Medulla oblongata (tissue), 1 donor: Measurements from ENCODE around the gene CCNYL1.
A peak's percentile ranks its signal among the peaks of the same experiment; 100 is the strongest.

Source experiments
- DNase-seq: peaks from one replicate; pipeline ENCODE4 v3.0.0-alpha.2; 2015; ENCODE audit errors: extremely low spot score

Gene CCNYL1

DNA sequence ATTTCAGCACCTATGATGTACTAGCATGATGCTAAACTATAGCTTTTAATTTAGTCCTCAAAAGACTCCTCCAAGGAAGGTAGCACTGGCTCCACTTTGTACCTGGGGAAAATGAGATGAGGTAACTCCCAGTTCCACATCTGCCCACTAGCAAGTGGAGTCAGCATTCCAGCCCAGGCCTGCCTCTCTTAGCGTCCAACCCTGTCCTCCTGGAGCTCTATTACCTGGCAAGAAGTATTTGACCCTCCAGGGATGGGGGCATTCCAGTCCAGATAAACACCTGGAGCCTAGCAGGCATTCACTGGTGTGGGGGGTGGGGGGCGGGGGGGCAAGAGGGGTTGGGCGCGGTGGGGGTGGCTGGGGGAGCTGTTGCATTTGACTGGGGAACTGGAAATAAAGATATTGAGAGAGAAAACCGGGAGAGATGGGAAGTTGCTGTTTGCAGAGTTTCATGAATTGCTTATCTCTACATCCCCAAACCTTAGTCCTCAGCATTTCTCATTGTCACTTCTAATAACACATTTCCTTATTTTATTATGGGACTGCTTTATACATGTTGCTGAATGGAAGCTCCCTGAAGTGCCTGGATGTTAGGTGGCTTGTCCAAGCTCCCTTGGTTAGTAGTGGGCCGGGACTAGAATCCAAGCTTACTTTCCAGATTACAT is 80.3 kb downstream of the CCNYL1 start:
- DNase-seq: no peak

DNA sequence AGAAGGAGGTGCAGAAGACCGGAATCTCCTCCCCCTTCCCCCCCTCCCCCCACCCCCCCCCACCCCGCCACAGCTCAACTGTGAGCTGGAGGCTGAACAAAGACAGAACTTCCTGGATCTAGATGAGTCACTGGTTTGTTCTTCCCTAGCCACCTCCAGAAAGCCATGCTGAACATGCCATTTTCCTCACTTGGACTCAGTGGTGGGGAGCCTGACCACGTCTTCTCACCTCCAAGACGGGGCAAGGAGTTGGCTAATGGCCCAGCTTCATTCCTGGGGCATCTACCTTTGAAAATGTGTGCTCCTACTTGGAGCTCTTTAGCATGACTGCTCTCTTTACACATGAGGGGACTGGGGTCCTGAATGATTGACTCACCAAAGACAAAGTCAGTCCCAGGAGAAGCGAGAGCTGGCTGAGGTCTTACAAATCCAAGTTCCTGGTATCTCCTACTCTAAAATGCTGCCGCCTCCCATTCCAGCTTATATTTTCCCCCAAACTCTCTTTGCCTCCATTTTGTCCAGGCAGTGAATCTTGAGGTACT is 80.9 kb downstream of the CCNYL1 start:
- DNase-seq: peak; percentile 19

DNA sequence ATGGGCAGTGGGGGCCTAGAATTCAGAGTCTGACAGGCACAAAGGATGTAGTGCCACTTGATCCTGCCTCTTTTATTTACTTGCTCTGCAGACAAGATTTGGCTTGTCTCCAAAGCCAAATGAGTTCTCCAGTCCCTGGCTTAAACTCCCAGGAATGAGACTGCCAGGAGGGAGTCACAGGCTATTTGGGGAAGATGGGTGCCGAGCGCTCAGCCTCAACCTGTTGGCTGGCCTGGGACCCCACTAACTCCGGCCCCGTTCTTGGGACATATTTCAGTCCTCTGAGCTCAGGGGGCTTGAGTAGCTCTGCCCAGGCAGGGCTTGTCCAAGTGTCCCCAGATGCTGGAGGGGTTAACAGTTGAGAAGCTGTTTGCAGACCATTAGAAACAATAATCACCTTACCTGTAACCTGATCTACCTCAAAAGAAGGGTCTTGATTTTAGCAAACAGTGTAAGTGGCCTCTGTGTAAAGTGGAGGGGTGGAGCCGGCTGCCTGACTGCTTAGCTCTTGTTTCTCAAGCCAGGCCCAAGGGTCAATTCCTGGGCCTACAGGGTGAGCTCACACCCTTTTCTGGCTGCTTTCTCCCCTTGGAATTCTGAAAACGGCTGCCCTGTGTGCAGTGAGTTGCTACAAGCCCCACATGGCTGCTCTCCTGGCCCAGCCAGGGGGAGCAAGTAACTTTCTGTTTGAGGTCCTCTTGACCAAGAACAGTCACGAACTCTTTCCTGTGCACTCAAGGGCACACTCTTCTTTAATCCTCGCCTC is 85.3 kb downstream of the CCNYL1 start:
- DNase-seq: no peak

DNA sequence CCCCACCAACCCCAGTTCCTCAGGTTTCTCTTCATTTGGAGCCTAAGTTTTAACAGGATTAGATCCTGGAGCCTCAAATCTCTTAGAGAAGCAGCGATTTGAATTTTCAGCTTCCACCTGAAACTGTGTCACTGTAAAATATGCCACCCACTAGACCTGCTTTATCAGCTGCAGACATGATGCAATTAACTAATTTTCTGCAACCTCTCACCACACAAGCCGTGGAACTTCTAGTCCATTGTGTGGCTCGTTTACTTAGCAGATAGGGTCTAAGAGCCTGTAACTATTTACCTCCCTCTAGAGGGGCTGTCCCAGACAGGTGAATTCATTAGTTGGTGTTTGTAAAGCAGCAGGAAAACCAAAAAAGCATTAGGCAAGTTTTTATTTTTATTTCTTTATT is 89.8 kb downstream of the CCNYL1 start:
- DNase-seq: no peak

DNA sequence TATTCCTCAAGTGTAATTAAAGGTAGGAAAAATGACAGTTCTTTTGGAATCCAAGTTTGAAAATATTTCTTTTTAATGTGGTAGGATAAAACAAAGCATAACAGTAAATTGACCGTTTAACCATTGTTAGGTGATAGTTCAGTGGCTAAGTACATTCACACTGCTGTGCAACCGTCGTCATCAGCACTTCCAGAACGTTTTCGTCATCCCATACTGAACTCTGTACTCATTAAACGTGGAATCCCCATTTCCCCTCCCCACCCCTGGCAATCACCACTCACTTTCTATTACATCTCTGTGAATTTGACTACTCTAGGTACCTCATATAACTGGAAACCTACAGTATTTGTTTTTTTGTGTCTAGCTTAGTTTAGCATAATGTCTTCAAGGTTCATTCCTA is 91.2 kb downstream of the CCNYL1 start:
- DNase-seq: no peak
